GM23338 (cell line): ENCODE measurements around the gene FBXL17. TPM values are rescaled to one million over a fixed set of nuclear protein-coding genes. Genes with fewer than 3 reads are reported as not detected.

ENCODE experiments used
- ATAC-seq: fragments of 200-7000 bp; cut with Tn5 transposase; 3 replicates; pipeline ENCODE4 v1.9.1; 2020
- DNase-seq: peaks from one replicate; pipeline ENCODE4 v3.0.0-alpha.2; 2015; ENCODE audit warnings: low spot score
- H2AFZ ChIP-seq: fragments of 200-600 bp; sonication (generic); 2 replicates; pipeline ENCODE4 v1.8.0; 2016; ENCODE audit warnings: antibody characterized with exemption, mild to moderate bottlenecking, moderate library complexity
- H3F3A ChIP-seq: fragments of 200-600 bp; sonication (generic); replicated peaks from 2 replicates; pipeline ENCODE4 v1.8.0; 2017; ENCODE audit warnings: antibody characterized with exemption, mixed run types, low read depth
- H3K27ac ChIP-seq: fragments of 200-600 bp; sonication (generic); 2 replicates; pipeline ENCODE4 v1.6.1; 2016; ENCODE audit warnings: low read depth
- H3K27me3 ChIP-seq: fragments of 200-600 bp; sonication (generic); 2 replicates; pipeline ENCODE4 v1.8.0; 2016; ENCODE audit warnings: mild to moderate bottlenecking, mixed run types, moderate library complexity; ENCODE audit not compliant: insufficient read depth
- H3K36me3 ChIP-seq: fragments of 200-600 bp; sonication (generic); 2 replicates; pipeline ENCODE4 v1.8.0; 2016; ENCODE audit warnings: mild to moderate bottlenecking; ENCODE audit not compliant: insufficient read depth
- H3K4me1 ChIP-seq: fragments of 200-600 bp; sonication (generic); 2 replicates; pipeline ENCODE4 v1.8.0; 2016; ENCODE audit warnings: mild to moderate bottlenecking, moderate library complexity; ENCODE audit not compliant: insufficient read depth
- H3K4me2 ChIP-seq: fragments of 200-600 bp; sonication (generic); 2 replicates; pipeline ENCODE4 v1.7.1; 2017; ENCODE audit warnings: mixed run types
- H3K4me3 ChIP-seq: fragments of 200-600 bp; sonication (generic); 2 replicates; pipeline ENCODE4 v1.6.1; 2016; ENCODE audit warnings: mixed run types
- H3K79me2 ChIP-seq: fragments of 200-600 bp; sonication (generic); replicated peaks from 2 replicates; pipeline ENCODE4 v1.8.0; 2017; ENCODE audit warnings: mild to moderate bottlenecking; ENCODE audit not compliant: insufficient read depth
- H3K9me2 ChIP-seq: fragments of 200-600 bp; sonication (generic); 2 replicates; pipeline ENCODE4 v1.8.0; 2017; ENCODE audit not compliant: insufficient read depth
- H4K20me1 ChIP-seq: fragments of 200-600 bp; sonication (generic); replicated peaks from 2 replicates; pipeline ENCODE4 v1.8.0; 2017; ENCODE audit warnings: mild to moderate bottlenecking; ENCODE audit not compliant: insufficient read depth
- H3K27ac Mint-ChIP-seq: 2 replicates; pipeline ENCODE4 v1.8.0; 2020; ENCODE audit warnings: inconsistent platforms, mild to moderate bottlenecking, moderate library complexity, mixed read lengths
- H3K27me3 Mint-ChIP-seq: 3 replicates; pipeline ENCODE4 v1.8.0; 2022; ENCODE audit warnings: low read depth, mild to moderate bottlenecking, moderate library complexity, mixed read lengths, inconsistent platforms; ENCODE audit not compliant: insufficient read depth, poor library complexity
- H3K36me3 Mint-ChIP-seq: 3 replicates; pipeline ENCODE4 v1.8.0; 2021; ENCODE audit warnings: low read depth, mild to moderate bottlenecking, inconsistent platforms, moderate library complexity, mixed read lengths
- H3K4me1 Mint-ChIP-seq: 3 replicates; pipeline ENCODE4 v1.8.0; 2020; ENCODE audit warnings: mild to moderate bottlenecking, inconsistent platforms, mixed read lengths
- H3K4me3 Mint-ChIP-seq: 3 replicates; pipeline ENCODE4 v1.8.0; 2021; ENCODE audit warnings: moderate library complexity, mild to moderate bottlenecking, inconsistent platforms, mixed read lengths
- H3K9me3 Mint-ChIP-seq: 3 replicates; pipeline ENCODE4 v1.8.0; 2020; ENCODE audit warnings: moderate library complexity, mild to moderate bottlenecking, inconsistent platforms, mixed read lengths
- CREB1 ChIP-seq: fragments of 250-450 bp; sonication (Bioruptor Pico); IDR thresholded peaks from 2 replicates; pipeline ENCODE4 v1.5.0; 2020; ENCODE audit warnings: low read depth, mild to moderate bottlenecking, moderate library complexity
- CTCF ChIP-seq, 2 experiments: fragments of 200-600 bp in 1 of 2; sonication (generic) in 1 of 2; conservative IDR thresholded peaks; 2 replicates each; pipeline versions ENCODE4 v1.5.1 to v1.6.1; 2016 to 2017; ENCODE audit warnings: antibody characterized with exemption in 2 of 2, low read depth in 2 of 2, mild to moderate bottlenecking in 2 of 2, moderate library complexity in 1 of 2
- EZH2 ChIP-seq: fragments of 200-600 bp; sonication (generic); IDR thresholded peaks from one replicate; pipeline ENCODE4 v1.8.0; 2017; ENCODE audit warnings: antibody characterized with exemption, mild to moderate bottlenecking, low read depth; ENCODE audit not compliant: unreplicated experiment
- EZH2phosphoT487 ChIP-seq: fragments of 200-600 bp; sonication (generic); IDR thresholded peaks from one replicate; pipeline ENCODE4 v1.8.1; 2018; ENCODE audit warnings: antibody characterized with exemption; ENCODE audit not compliant: unreplicated experiment
- JUNB ChIP-seq: IDR thresholded peaks from one replicate; pipeline ENCODE4 v1.6.1; 2016; ENCODE audit warnings: antibody characterized with exemption; ENCODE audit not compliant: unreplicated experiment
- POLR2AphosphoS5 ChIP-seq: IDR thresholded peaks from 2 replicates; pipeline ENCODE4 v1.6.1; 2016; ENCODE audit warnings: antibody characterized with exemption, low read depth
- REST ChIP-seq: IDR thresholded peaks from one replicate; pipeline ENCODE4 v1.6.1; 2018; ENCODE audit warnings: antibody characterized with exemption; ENCODE audit not compliant: unreplicated experiment
- ZNF114 ChIP-seq: fragments of 250-450 bp; sonication (Bioruptor Pico); IDR thresholded peaks from 2 replicates; pipeline ENCODE4 v1.5.0; 2020; ENCODE audit warnings: mild to moderate bottlenecking, moderate library complexity
- polyA plus RNA-seq: library from polyadenylated mRNA; unstranded; fragments of >200 nt; fragmentation: Nextera tagmentation; extraction: Ambion mirVana; gene quantifications from 2 replicates; pipeline ENCODE4 v1.2.1, GENCODE V29; 2016
- total RNA-seq: library from RNA; depleted of rRNA; stranded (reverse); fragments of >200 nt; shearing (Covaris generic); gene quantifications from 2 replicates; pipeline ENCODE4 v1.2.3, GENCODE V29; 2014

Gene FBXL17
- total and polyA plus RNA-seq, 2 experiments from 2014 or later, result 2.0 to 2.7 TPM

GRCh38 chr5:108295578-108296368, 86.1 kb downstream of the FBXL17 start:
- Mint-ChIP-seq H3K4me3 (no peak overlapping the region), H3K27me3 (no peaks in the 10 kb centered on the region), H3K27ac (peak overlapping the region; percentile 12; the same call in 1 of the 2 replicates), H3K9me3 (no peaks in the 10 kb centered on the region), H3K36me3 (no peaks in the 10 kb centered on the region), H3K4me1 (peaks cover 6% of the 10 kb centered on the region; the same call in 2 of the 3 replicates)
- no peak overlapping the region for H3K27ac ChIP-seq
- no peak for ATAC-seq
- H3K4me1 ChIP-seq, result no peaks in the 10 kb centered on the region
- H3F3A ChIP-seq, result no peaks in the 10 kb centered on the region
- no peaks in the 10 kb centered on the region for H3K79me2 ChIP-seq
- H4K20me1 ChIP-seq, result no peaks in the 10 kb centered on the region
- no peaks in the 10 kb centered on the region for H3K36me3 ChIP-seq
- no peak for DNase-seq
- H3K4me3 ChIP-seq, result no peak overlapping the region
- no peak overlapping the region for H2AFZ ChIP-seq
- no peaks in the 10 kb centered on the region for H3K27me3 ChIP-seq
- H3K9me2 ChIP-seq, result no peaks in the 10 kb centered on the region
- TF ChIP-seq JUNB (no peak), CREB1 (CRISPR knock-in tag) (no peak), POLR2AphosphoS5 (no peak), EZH2 (no peak), EZH2phosphoT487 (no peak)
- H3K4me2 ChIP-seq, result no peak overlapping the region

- Mint-ChIP-seq H3K4me1 (peaks cover 14% of the 10 kb centered on the region), H3K27ac (no peak overlapping the region), H3K9me3 (no peaks in the 10 kb centered on the region), H3K36me3 (no peaks in the 10 kb centered on the region), H3K4me3 (no peak overlapping the region), H3K27me3 (no peaks in the 10 kb centered on the region)
- no peak for TF ChIP-seq EZH2phosphoT487
- no peak for DNase-seq
- H3K79me2 ChIP-seq, result no peaks in the 10 kb centered on the region
- no peak for ATAC-seq
- no peaks in the 10 kb centered on the region for H3F3A ChIP-seq
- H3K36me3 ChIP-seq, result no peaks in the 10 kb centered on the region
- H3K4me3 ChIP-seq, result no peak overlapping the region
- H3K27me3 ChIP-seq, result no peaks in the 10 kb centered on the region
- H2AFZ ChIP-seq, result no peak overlapping the region
- no peaks in the 10 kb centered on the region for H3K9me2 ChIP-seq
- no peaks in the 10 kb centered on the region; the same call in 1 of the 2 replicates for H3K4me1 ChIP-seq
- no peak overlapping the region for H3K4me2 ChIP-seq
- H4K20me1 ChIP-seq, result no peaks in the 10 kb centered on the region
- H3K27ac ChIP-seq, result no peak overlapping the region
Measured at GRCh38 chr5:108280960-108281569, 100.8 kb downstream of the FBXL17 start.

GRCh38 chr5:108280248-108280647, 101.7 kb downstream of the FBXL17 start:
- Histone ChIP-seq H3K27ac (no peak overlapping the region), H3K4me1 (no peaks in the 10 kb centered on the region; the same call in 1 of the 2 replicates), H3K4me2 (no peak overlapping the region), H3K79me2 (no peaks in the 10 kb centered on the region), H3K9me2 (no peaks in the 10 kb centered on the region), H4K20me1 (no peaks in the 10 kb centered on the region), H2AFZ (no peak overlapping the region), H3F3A (no peaks in the 10 kb centered on the region), H3K4me3 (no peak overlapping the region), H3K36me3 (no peaks in the 10 kb centered on the region), H3K27me3 (no peaks in the 10 kb centered on the region)
- Mint-ChIP-seq H3K27me3 (no peaks in the 10 kb centered on the region), H3K27ac (no peak overlapping the region), H3K9me3 (no peaks in the 10 kb centered on the region), H3K4me3 (no peak overlapping the region), H3K4me1 (peaks cover 14% of the 10 kb centered on the region), H3K36me3 (no peaks in the 10 kb centered on the region)
- ATAC-seq (no peak), DNase-seq (no peak)
- no peak for TF ChIP-seq ZNF114
- TF ChIP-seq EZH2phosphoT487, result no peak
- TF ChIP-seq REST, result no peak
- no peak for TF ChIP-seq CTCF (conservative IDR thresholded peaks at IDR 0.05; ENCODE audit: low read depth in 2 of 2)
